Esophagus muscularis mucosa (tissue), 4 donors: ENCODE data around the gene FANCD2. TPM values are rescaled to one million over a fixed set of nuclear protein-coding genes. Genes with fewer than 3 reads are reported as not detected.
"Not testable (repeated sequence)": the region's sequence is repeated elsewhere in the genome, so short reads cannot be mapped to it uniquely, and the experiment has no call there.

ENCODE experiments used
- DNase-seq: peaks from one replicate; pipeline ENCODE4 v3.0.0-alpha.2; 2017; ENCODE audit errors: extremely low spot score
- H3K27ac ChIP-seq, 4 donors: fragments of 200-600 bp; sonication (generic); replicated peaks in 1 of 4; 1 replicate in 3 of 4; 2 replicates in 1 of 4; pipeline ENCODE4 v1.5.1; 2016 to 2019; ENCODE audit warnings: mild to moderate bottlenecking in 1 of 4
- H3K27me3 ChIP-seq, 4 donors: fragments of 200-600 bp; sonication (generic); one replicate each; pipeline versions ENCODE4 v1.5.1 to v1.6.0; 2016 to 2019
- H3K36me3 ChIP-seq, 4 donors: fragments of 200-600 bp; sonication (generic); one replicate each; pipeline ENCODE4 v1.5.1; 2016 to 2019
- H3K4me1 ChIP-seq, 4 donors: fragments of 200-600 bp; sonication (generic); one replicate each; pipeline ENCODE4 v1.5.1; 2016 to 2019
- H3K4me3 ChIP-seq, 4 donors: fragments of 200-600 bp; sonication (generic); 1 replicate in 2 of 4; 2 replicates in 2 of 4; pipeline ENCODE4 v1.5.1; 2016 to 2019; ENCODE audit warnings: mild to moderate bottlenecking in 4 of 4, moderate library complexity in 1 of 4
- H3K9me3 ChIP-seq, 4 donors: fragments of 200-600 bp; sonication (generic); 1 replicate in 3 of 4; 2 replicates in 1 of 4; pipeline ENCODE4 v1.5.1; 2016 to 2019
- CTCF ChIP-seq, 3 experiments: fragments of 200-600 bp in 2 of 3; fragments of 450-650 bp in 1 of 3; sonication (generic) in 2 of 3; IDR thresholded peaks; one replicate each; pipeline ENCODE4 v1.5.1; 2017 to 2019; ENCODE audit warnings: antibody characterized with exemption in 3 of 3, mild to moderate bottlenecking in 2 of 3, moderate library complexity in 1 of 3
- EP300 ChIP-seq: sonication (generic); formaldehyde crosslinking; IDR thresholded peaks from one replicate; pipeline ENCODE4 v1.6.1; 2017; ENCODE audit warnings: antibody characterized with exemption
- POLR2A ChIP-seq: fragments of 450-650 bp; IDR thresholded peaks from one replicate; pipeline ENCODE4 v1.6.1; 2017; ENCODE audit warnings: antibody characterized with exemption, moderate library complexity, mild to moderate bottlenecking, low read depth
- POLR2AphosphoS5 ChIP-seq, 2 donors: sonication (generic); formaldehyde crosslinking; IDR thresholded peaks; one replicate each; pipeline ENCODE4 v1.6.1; 2017; ENCODE audit warnings: antibody characterized with exemption in 2 of 2
- WGBS: methylation state at CpG from one replicate; pipeline ENCODE4 v1.1.5; 2018; 5-methylcytosine and 5-hydroxymethylcytosine counted together
- intact Hi-C: fragments of 100-400 bp; cut with DNase I; formaldehyde crosslinking; loops from one replicate; pipeline ENCODE4 v1.15.1; 2023
- total RNA-seq, 4 donors: library from RNA; depleted of rRNA; stranded (reverse); fragments of >200 nt; gene quantifications; one replicate each; pipeline versions ENCODE4 v1.1.0 to v1.2.1, GENCODE V29; 2016

Gene FANCD2
- total RNA-seq, 4 donors from 2014 or later, result 0.52 to 2.3 (median 1.1) TPM

GRCh38 chr3:10004960-10005564 lies 21.2 kb upstream of the FANCD2 start:
- WGBS, result 92% methylated on average over 5 of the region's 5 CpGs
- TF ChIP-seq POLR2AphosphoS5 (IDR thresholded peaks at IDR 0.05) (no peak), CTCF (IDR thresholded peaks at IDR 0.05) (no peak), EP300 (no peak), POLR2A (no peak)
- Histone ChIP-seq H3K9me3 (no peaks in the 10 kb centered on the region), H3K27me3 (no peaks in the 10 kb centered on the region), H3K36me3 (peaks cover 0 to 12% (median 0%) of the 10 kb centered on the region in 4 donors), H3K4me3 (no peak overlapping the region), H3K27ac (no peak overlapping the region), H3K4me1 (peaks cover 16 to 21% (median 20%) of the 10 kb centered on the region in 4 donors)
- intact Hi-C loops, result no loop called here
- no peak for DNase-seq

DNA sequence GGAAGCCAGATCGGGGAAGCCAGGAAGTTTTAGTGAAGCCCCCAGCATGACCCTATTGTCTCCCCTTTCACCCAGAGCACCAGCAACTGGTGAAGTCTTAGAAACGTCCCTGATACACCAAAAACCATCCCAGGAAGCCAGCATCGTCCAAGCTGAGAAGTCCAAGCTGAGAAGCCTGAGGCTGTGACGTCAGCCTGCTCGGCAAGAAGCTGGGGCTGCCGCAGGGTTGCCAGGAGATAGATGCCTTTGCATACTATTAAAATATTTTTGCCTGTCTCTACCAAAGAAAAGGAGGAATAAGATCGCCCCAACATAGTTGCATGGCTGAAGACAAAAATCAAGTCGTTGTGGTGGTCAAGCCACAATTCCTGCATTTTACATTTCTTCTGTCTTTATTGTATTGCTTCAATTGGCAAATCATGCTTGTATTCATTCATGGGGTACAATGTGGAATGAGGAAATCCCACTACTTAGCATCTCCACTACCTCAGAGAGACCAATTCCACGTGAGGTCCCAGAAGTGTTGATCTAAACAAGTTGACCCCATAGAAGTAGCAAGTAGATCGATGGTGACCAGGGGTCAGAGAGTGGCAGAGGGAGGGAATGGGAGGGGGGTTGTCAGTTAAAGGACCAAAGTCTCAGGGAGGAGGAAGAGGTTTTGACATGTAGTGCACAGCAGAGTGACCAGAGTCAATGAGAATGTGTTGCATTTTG lies 20.0 kb upstream of the FANCD2 start:
- intact Hi-C loops, result no loop called here
- Histone ChIP-seq H3K36me3 (peaks cover 0 to 12% (median 0%) of the 10 kb centered on the region in 4 donors), H3K4me1 (peaks cover 25 to 32% (median 29%) of the 10 kb centered on the region in 4 donors), H3K27me3 (no peaks in the 10 kb centered on the region), H3K4me3 (no peak overlapping the region), H3K9me3 (no peaks in the 10 kb centered on the region), H3K27ac (no peak overlapping the region)
- no peak for DNase-seq
- 74% methylated on average over 10 of the region's 10 CpGs for WGBS
- TF ChIP-seq EP300 (no peak), CTCF (IDR thresholded peaks at IDR 0.05) (no peak), POLR2AphosphoS5 (IDR thresholded peaks at IDR 0.05) (no peak), POLR2A (no peak)

DNA sequence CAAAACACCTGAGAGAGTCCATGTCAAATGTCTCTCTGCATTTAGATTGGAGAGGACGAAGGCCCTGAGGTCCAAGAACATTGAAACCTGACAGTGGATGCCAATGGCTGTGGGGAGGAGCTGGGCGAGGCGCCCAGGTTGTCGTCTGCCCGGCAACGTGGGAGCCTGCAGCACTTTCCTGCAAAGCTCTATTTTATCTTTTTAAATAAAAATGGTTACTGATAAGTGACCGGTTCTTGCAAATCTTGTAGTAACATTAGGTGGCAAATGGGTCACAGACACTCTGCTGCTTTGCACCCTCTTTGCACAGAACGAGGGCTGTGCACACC lies 19.5 kb upstream of the FANCD2 start:
- TF ChIP-seq EP300 (no peak), POLR2A (no peak), CTCF (IDR thresholded peaks at IDR 0.05) (no peak), POLR2AphosphoS5 (IDR thresholded peaks at IDR 0.05) (no peak)
- Histone ChIP-seq H3K9me3 (no peaks in the 10 kb centered on the region), H3K27me3 (no peaks in the 10 kb centered on the region), H3K27ac (no peak overlapping the region), H3K4me3 (no peak overlapping the region), H3K4me1 (peaks cover 30 to 37% (median 35%) of the 10 kb centered on the region in 4 donors), H3K36me3 (peaks cover 0 to 12% (median 0%) of the 10 kb centered on the region in 4 donors)
- 82% methylated on average over 8 of the region's 8 CpGs for WGBS
- no peak for DNase-seq
- intact Hi-C loops, result no loop called here

GRCh38 chr3:10007126-10007782 lies 19.0 kb upstream of the FANCD2 start:
- intact Hi-C loops, result no loop called here
- no peak for DNase-seq
- Histone ChIP-seq H3K36me3 (peaks cover 0 to 12% (median 0%) of the 10 kb centered on the region in 4 donors), H3K4me1 (peaks cover 30 to 40% (median 36%) of the 10 kb centered on the region in 4 donors), H3K27ac (no peak overlapping the region), H3K9me3 (no peaks in the 10 kb centered on the region), H3K27me3 (no peaks in the 10 kb centered on the region), H3K4me3 (no peak overlapping the region)
- WGBS, result 86% methylated on average over 3 of the region's 7 CpGs
- TF ChIP-seq POLR2A, result no peak
- TF ChIP-seq POLR2AphosphoS5 (IDR thresholded peaks at IDR 0.05), result no peak
- no peak for TF ChIP-seq EP300
- no peak for TF ChIP-seq CTCF (IDR thresholded peaks at IDR 0.05)

GRCh38 chr3:10008216-10008587 lies 18.0 kb upstream of the FANCD2 start:
- DNase-seq, H3K9me3 ChIP-seq, intact Hi-C loops, H3K36me3 ChIP-seq, H3K27me3 ChIP-seq: not testable (repeated sequence)
- H3K27ac ChIP-seq, result peak overlapping the region in 1 of 4 donors; percentile 65
- H3K4me1 ChIP-seq, result peaks cover 30 to 40% (median 36%) of the 10 kb centered on the region in 4 donors
- 85% methylated on average over 4 of the region's 4 CpGs for WGBS
- H3K4me3 ChIP-seq, result peak overlapping the region in 1 of 4 donors; percentile 60
